Activated gamma-delta T cell treated with anti-CD3 and anti-CD28 coated beads, Interleukin-2, amount 50 U/mL, for 16 hours (primary cell): ENCODE data around the gene PRXL2A.

Experiments
- DNase-seq: peaks from one replicate; pipeline ENCODE4 v3.0.0-alpha.2; 2020; ENCODE audit warnings: low read depth

Gene PRXL2A

GRCh38 chr10:80444646-80445319 is 36.4 kb downstream of the PRXL2A start:
- DNase-seq, result no peak

DNA sequence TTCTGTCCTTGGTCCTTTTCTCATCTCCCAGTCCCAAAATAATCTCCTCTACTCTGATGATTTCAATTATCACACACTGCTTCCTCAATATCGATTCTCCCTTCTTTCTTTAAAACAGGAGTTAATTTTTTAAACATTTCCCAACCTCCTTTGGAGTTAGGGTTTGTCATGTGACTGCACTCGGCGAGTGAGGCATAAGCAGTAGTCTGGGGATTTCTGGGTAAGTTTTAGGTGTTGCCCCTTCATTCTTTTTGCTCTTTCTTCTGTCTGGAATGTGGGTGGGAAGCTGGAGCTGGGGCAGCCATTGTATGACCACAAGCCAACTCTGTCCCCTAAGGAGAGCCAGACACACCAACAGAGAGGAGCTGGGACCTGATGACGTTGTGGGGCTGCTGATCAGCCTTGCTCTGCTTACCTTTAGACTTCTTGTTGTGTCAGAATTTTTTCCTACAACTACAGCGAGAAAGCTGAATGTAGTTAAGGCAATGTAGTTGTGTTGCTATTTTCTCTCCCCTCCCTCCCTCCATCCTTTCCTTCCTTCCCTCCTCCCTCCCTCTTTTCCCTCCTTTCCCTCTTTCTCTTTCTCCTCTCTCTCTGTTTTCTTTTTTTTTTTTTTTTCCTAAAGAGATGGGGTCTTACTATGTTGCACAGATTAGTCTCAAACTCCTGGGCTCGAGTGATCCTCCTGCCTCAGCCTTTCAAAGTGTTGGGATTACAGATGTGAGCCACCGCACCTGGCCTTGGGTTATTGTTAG is 39.3 kb downstream of the PRXL2A start:
- no peak for DNase-seq

- DNase-seq, result no peak
Observed at GRCh38 chr10:80448209-80448942, 40.0 kb downstream of the PRXL2A start.

GRCh38 chr10:80449520-80449919 is 41.2 kb downstream of the PRXL2A start:
- no peak for DNase-seq

GRCh38 chr10:80451132-80451531 is 42.8 kb downstream of the PRXL2A start:
- no peak for DNase-seq

GRCh38 chr10:80452069-80452468 is 43.7 kb downstream of the PRXL2A start:
- no peak for DNase-seq

GRCh38 chr10:80452640-80453039 is 44.3 kb downstream of the PRXL2A start:
- DNase-seq, result no peak

GRCh38 chr10:80453056-80453841 is 44.9 kb downstream of the PRXL2A start:
- no peak for DNase-seq

- DNase-seq, result peak; percentile 52
Observed at GRCh38 chr10:80453842-80454512, 45.6 kb downstream of the PRXL2A start, which contains the start of gene TSPAN14. Gene TSPAN14, plus strand, starts transcription at chr10:80454310. Its CDS starts 34,924 bp downstream, at chr10:80489234.

DNA sequence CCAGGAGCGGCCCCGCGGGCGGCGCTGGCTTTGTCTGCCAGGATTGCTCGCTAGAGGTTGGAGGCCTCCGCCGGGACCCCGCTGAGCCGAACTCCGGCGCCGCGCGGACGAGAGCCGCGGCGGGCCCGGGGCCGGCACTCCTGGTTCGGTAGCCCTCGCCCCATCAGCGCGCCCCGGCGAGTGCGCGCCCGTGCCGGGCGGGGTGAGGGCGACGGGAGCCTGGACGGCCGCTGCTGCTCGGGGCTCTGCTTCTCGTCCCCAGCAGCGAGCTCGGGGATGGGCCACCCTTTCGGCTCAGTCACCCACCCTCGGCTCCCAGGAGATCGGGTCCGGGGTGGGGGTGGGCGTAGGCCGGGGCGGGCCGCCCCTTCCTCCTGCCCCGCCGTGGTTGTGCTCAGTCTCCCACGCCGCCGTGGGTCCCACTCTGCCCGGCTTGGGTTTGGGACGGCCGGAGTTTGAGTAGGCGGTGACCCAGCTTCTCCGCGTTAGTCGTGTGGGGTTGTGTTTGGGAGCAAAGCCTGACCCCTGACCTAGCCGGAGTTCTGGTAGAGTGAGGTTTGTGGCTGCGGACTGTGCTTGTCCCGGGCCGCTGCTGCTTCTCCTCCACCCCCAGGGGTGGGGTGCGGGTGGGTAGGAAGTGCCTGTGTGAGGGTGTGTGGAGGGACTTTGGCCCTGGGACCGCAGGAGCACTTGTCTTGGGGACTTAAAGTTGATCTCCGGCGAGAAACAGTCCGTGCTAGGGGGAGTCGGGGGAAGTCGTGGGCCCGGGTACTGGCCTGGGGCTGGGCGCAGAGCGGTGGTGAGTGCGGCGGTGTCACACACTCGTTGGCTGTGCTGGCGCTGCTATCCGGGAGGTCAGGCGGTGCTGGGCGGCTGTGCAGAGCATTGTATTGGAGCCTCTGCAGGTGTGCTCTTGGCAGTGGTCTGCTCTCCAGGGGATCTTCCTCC is 46.4 kb downstream of the PRXL2A start:
- no peak for DNase-seq

- no peak for DNase-seq
Observed at GRCh38 chr10:80455461-80456349, 47.4 kb downstream of the PRXL2A start.

GRCh38 chr10:80457554-80458262 is 49.4 kb downstream of the PRXL2A start:
- DNase-seq, result no peak

DNA sequence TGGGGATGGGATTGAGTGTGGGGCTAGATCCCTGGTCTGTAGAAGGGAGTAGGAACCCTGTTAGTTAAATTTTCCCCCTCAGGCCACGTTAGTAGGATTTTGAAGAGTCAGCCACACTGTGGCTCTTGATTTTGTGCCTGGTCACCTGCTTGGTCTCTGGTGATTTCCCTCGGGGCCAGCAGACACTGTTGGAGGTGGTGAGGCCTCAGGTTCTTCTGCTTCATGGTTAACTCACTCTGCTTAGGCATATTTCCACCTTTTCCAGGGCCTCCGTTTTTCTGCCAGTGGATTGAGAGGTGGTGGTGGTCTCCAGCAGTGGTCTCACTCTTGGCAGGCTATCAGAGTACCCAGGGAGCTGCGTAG is 49.9 kb downstream of the PRXL2A start:
- no peak for DNase-seq

DNA sequence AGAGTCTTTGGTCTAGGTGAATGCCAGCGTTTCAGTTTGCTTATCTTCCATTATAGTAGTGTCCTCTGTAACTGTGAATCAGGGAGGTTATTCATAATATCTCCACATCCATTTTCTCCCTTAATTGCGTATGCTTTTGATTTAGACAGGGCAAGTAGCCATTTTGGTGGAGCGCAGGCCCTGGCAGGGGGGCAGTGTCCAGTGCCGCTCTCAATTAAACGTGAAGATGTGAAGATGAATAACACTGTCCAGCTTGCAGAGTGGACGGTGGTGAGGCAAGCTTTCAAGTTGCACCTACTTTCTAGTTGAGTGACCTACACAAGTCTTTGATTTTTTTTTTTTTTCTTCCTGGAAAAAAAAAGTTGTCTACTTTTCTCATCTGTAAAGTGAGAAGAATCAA is 50.3 kb downstream of the PRXL2A start:
- DNase-seq, result no peak

DNA sequence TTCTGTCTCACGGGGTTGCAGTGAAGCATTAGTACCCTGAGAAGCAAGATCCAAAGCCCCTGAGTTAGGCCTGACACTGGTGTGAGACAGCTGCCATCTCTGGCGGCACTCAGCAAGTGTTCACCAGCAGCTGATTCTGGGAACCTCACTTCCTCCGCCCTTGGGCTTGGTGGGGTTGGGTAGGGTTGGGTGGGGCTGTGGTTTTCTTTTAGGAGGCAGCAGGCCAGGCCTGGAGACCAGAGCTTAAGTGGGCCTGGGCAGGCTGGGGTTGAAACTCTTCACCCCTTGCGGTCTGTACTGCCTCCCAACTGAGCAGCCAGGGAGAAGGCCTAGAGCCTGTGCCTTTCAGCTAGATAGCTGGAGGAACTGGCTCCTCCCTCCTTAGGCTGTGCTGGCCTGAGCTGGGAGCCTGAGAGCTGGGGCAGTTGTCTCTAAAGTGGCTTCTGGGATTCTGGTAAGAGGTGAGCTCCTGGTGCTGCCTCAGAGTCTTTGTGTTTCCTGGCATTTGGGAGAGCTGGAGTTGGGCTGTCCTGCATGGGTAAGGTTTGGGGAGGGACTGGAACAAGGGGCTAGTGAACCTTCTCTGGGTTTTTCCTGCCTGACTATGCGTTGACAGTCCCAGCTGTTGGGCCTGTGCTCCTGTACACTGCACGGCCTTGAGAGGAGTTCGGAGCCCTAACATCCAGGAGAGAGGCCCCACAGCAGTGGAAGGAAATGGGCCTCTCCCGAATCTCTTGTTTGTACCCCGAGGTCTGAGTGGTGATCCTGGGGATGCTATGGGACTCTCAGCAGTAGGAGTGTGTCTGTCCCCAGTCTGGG is 50.9 kb downstream of the PRXL2A start:
- peak; percentile 55 for DNase-seq

- no peak for DNase-seq
Observed at GRCh38 chr10:80460399-80461207, 52.3 kb downstream of the PRXL2A start.
